Mucosa of stomach (tissue), 1 donor: ENCODE results near the gene KCNH3.

ENCODE experiments used
- H3K27me3 ChIP-seq: one replicate; pipeline ENCODE4 v1.7.0; 2013; ENCODE audit warnings: mild to moderate bottlenecking, low read length; ENCODE audit not compliant: control insufficient read depth, insufficient read depth
- H3K36me3 ChIP-seq: one replicate; pipeline ENCODE4 v1.7.0; 2013; ENCODE audit warnings: low read length; ENCODE audit not compliant: control insufficient read depth, insufficient read depth
- H3K4me1 ChIP-seq: one replicate; pipeline ENCODE4 v1.7.0; 2013; ENCODE audit warnings: mild to moderate bottlenecking, low read length; ENCODE audit not compliant: control insufficient read depth, insufficient read depth
- H3K4me3 ChIP-seq: one replicate; pipeline ENCODE4 v1.7.0; 2013; ENCODE audit warnings: low read length
- H3K9ac ChIP-seq: one replicate; pipeline ENCODE4 v1.7.0; 2013; ENCODE audit warnings: mild to moderate bottlenecking, low read length, moderate library complexity
- H3K9me3 ChIP-seq: one replicate; pipeline ENCODE4 v1.7.0; 2013; ENCODE audit warnings: mild to moderate bottlenecking, low read length, moderate library complexity; ENCODE audit not compliant: control insufficient read depth
- donor health status: Pancreatic carcinoma.

Gene KCNH3

DNA sequence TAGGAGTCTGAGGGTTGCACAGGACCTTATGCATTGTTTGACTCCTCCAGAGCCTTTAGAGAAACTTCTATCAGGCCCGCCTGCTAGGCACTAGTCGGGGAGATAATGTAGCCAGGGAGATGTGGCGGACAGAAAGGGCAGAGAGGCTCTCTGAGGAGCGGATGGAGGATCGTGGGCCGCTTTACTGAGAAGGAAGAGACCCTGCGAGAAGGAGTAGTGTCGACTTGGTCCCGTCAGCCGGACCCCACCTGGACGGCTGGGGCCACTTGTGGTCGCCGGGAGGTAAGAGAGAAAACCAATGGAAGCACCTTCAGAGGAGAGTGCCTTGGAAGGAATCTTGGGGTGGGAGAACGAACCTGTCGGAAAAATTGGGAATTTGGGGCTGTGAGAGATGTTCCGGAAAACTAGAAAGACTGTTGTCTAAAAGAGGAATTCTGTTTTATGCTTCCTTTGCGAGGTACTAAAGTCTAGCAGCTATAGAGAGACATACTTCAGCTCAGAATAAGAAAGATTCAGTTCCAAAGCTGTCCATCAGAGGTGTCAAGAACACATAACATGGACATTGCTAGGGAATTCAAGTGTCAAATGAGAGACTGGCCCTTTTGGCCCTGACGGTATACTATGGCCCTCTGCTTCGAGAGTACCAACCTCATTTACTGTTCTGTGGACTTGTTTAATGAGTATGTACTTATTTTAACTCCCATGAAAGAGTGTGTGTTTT is 29.8 kb downstream of the KCNH3 start:
- Histone ChIP-seq H3K4me3 (peak overlapping the region; percentile 81), H3K4me1 (peaks cover 14% of the 10 kb centered on the region), H3K27me3 (no peaks in the 10 kb centered on the region), H3K9me3 (no peaks in the 10 kb centered on the region), H3K36me3 (peaks cover 8% of the 10 kb centered on the region), H3K9ac (peak overlapping the region; percentile 74)

DNA sequence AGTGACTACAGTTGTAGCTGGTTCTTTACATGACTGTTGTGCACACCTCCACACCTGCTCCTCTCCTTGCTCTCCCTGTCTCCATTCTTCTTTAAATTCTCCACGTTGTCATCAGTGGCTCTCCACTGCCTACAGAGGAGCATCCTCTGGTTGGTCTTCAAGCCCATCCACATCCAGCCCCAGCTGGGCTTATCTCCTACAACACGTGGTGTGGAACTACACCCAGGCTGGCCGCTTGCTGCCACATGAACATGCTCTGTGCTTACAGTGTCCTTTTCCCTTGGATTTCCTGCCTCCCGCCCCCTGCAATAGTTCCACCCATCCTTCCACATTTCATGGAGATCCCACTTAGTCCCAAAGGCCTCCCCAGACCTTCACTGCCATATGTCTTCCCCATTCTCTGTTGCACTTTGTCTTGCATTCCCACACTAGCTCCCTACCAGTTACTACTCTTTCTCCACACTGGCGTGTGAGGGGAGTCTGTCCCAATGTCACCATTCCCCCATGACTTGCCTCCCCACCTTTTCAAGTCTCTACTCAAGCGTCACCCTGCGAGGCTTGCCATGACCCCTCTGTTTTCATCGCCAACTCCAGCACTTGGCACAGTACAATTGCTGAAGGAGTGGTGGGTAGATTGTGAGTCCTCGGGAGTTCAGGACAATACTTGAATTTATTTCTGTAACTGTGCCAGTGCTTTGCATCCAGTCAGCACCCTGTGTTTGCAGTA is 38.9 kb downstream of the KCNH3 start:
- H3K36me3 ChIP-seq: no peaks in the 10 kb centered on the region
- H3K9ac ChIP-seq: no peak overlapping the region
- H3K4me3 ChIP-seq: no peak overlapping the region
- H3K9me3 ChIP-seq: no peaks in the 10 kb centered on the region
- H3K4me1 ChIP-seq: peaks cover 7% of the 10 kb centered on the region
- H3K27me3 ChIP-seq: no peaks in the 10 kb centered on the region

DNA sequence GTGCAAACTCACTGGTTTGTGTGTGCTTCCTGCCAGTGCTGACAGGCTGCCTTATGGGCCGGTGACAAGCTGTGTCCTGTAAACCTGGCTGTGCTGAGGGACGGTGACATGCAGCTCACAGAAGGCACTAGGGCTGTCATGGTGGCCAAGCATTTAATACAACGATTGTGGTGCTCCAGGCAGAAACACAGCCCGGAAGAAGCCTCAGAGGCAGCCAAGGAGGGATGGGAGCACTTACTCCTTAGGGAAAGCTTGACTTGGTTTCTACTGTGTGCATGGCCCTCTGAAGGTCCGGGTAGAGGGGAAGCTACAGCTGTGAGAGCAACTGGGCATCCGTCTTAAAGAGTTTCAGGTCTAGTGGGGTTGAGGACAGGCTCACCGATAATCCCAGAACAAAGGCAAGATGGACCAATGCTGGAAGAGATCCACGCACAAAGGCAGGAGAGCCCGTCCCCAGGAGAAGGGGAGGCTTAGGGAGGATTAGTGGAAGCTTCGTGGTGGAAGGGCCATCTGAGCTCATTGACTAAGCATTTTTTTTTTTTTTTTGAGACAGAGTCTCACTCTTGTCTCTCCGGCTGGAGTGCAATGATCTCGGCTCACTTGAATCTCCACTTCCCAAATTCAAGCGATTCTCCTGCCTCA is 39.8 kb downstream of the KCNH3 start:
- peaks cover 7% of the 10 kb centered on the region for H3K4me1 ChIP-seq
- H3K27me3 ChIP-seq: no peaks in the 10 kb centered on the region
- no peak overlapping the region for H3K4me3 ChIP-seq
- no peaks in the 10 kb centered on the region for H3K36me3 ChIP-seq
- H3K9me3 ChIP-seq: no peaks in the 10 kb centered on the region
- no peak overlapping the region for H3K9ac ChIP-seq

DNA sequence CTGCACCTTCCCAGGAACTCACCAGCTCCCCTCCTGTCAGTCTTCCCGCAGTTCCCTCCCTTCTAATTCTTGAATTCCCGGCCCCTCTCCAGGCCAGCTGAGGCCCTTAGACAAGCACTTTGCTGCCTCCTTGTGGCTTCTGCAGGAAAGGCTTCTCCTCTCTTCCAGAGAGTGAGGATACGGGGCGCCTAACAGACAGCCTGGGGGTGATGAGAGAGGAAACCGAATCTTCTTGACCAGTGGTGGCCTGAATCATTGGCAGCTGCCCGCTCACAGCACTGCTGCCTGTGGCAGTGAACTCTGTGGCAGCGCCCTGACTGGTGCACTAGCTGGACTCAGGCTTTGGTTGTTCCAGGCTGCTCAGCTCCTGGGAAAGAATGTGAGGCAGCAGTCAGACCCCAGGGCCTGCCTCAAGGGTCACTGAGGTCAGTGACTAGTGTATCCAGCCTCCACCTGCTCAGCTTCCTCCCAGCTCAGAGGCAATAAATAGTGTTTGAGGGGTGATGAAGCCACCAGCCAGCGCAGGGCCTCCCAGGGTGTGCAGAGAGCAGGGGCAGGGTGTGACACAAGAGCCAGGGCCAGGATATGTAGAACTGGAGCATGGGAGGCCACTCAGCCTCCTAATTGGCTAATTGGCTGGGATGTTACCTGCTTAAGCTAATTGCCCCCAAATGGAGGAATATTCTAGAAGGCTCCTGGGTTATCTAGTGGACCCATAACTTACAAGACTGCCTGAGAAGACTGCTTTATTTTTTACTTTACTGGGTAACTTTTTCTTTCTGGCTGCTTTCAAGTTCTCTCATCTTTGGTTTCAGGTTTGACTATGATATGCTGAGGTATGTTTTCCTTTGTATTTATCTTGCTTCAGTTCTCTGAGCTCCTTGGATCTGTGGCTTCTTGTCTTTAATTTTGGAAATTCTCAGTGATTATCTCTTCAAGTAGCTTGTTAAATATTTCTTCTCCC is 42.0 kb downstream of the KCNH3 start:
- Histone ChIP-seq H3K9ac (no peak overlapping the region), H3K36me3 (no peaks in the 10 kb centered on the region), H3K9me3 (no peaks in the 10 kb centered on the region), H3K27me3 (no peaks in the 10 kb centered on the region), H3K4me1 (peaks cover 7% of the 10 kb centered on the region), H3K4me3 (no peak overlapping the region)

DNA sequence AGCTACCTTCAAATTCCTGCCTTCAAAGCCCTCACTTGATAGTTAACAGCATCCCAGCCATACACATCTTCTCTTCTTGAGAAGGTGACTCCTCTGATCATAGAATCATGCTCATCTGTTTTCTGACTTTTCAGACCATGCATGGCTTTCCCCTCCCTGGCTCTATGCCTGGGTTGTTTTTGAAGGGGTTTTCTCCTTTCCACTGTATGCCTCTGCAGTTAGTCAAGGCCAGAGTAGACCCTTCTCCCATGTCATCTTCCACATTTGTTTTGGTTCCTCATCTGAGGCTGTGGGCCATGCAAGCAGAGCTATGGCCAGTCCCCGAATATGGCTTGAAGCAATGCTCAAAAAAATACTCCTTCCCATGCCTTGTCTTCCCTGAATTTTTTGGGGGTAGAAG is 43.4 kb downstream of the KCNH3 start:
- H3K36me3 ChIP-seq: no peaks in the 10 kb centered on the region
- no peaks in the 10 kb centered on the region for H3K27me3 ChIP-seq
- H3K9me3 ChIP-seq: no peaks in the 10 kb centered on the region
- no peak overlapping the region for H3K4me3 ChIP-seq
- H3K9ac ChIP-seq: no peak overlapping the region
- peaks cover 7% of the 10 kb centered on the region for H3K4me1 ChIP-seq

DNA sequence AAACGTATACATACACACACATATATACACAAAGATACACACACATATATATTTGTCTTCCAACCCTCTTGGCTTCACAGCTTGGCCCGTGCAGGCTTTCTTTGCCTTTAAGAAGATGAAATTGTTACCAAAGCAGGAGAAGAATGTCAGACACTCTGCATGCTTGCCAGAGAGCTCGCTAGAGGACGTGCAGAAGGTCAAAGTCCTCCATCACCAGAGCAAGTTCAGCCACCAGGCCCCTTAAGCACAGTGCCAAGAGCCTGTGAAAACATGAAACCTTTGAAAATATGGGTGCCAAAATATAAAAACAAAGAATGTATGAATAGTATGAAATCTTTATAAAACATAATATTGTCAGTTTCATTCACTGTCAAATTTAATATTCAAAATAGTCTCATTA is 44.0 kb downstream of the KCNH3 start:
- Histone ChIP-seq H3K4me1 (peaks cover 7% of the 10 kb centered on the region), H3K4me3 (no peak overlapping the region), H3K9me3 (no peaks in the 10 kb centered on the region), H3K36me3 (no peaks in the 10 kb centered on the region), H3K9ac (no peak overlapping the region), H3K27me3 (no peaks in the 10 kb centered on the region)

DNA sequence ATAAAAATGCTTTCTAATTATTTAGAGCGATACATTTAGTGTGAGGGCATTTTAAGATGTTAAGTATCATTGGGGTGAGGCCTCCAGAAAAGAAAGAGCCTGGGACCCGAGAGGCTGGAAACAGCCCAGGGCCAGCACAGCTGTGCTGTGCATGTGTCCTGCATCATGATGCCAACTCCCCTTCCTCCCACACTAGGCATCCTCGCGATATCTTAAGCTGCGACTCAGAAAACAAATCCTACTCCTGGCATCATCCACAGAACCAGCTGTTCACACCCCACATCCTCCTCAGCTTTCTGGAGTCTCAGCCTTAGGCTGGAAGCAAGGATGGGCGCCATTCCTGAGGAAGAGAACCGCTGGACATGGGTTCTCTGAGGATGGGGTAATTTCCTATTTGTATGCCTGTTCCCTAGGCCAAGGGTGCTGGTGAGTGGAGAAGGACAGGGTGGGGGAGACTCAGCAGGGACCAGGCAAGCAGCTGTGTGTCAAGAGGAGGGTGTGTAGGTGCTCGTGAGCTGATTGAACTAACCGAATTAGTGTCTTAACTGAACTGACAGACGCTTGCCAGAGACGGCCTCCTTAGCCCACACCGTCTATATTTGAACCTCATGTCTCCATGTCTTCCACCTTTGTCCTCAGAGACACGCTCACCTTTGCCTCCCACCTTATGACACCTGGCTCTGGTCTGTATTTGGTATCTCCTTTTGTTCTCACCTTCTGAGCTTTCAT is 44.7 kb downstream of the KCNH3 start:
- Histone ChIP-seq H3K36me3 (no peaks in the 10 kb centered on the region), H3K9me3 (no peaks in the 10 kb centered on the region), H3K4me1 (peaks cover 7% of the 10 kb centered on the region), H3K4me3 (no peak overlapping the region), H3K27me3 (no peaks in the 10 kb centered on the region), H3K9ac (no peak overlapping the region)

DNA sequence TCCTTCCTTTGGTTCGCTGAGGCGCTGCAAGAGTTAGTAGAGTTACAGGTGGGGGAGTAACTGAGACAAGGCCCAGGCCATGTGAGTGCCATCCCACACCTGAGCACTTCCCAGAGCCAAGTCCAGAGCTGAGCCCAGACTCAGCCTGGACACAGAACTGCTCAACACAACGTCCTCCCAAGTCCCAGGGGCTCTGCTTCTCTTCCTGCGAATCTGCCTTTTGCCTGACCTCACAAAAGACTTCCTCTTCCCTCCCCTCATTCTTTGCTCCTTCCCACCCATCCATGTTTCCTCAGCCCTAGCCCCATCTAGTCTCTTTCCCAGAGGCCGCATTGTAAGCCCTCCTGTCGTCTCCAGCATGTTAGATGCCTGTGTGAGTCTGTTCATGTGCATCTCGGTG is 45.8 kb downstream of the KCNH3 start:
- Histone ChIP-seq H3K9ac (no peak overlapping the region), H3K36me3 (no peaks in the 10 kb centered on the region), H3K9me3 (no peaks in the 10 kb centered on the region), H3K27me3 (no peaks in the 10 kb centered on the region), H3K4me3 (no peak overlapping the region), H3K4me1 (peaks cover 7% of the 10 kb centered on the region)

DNA sequence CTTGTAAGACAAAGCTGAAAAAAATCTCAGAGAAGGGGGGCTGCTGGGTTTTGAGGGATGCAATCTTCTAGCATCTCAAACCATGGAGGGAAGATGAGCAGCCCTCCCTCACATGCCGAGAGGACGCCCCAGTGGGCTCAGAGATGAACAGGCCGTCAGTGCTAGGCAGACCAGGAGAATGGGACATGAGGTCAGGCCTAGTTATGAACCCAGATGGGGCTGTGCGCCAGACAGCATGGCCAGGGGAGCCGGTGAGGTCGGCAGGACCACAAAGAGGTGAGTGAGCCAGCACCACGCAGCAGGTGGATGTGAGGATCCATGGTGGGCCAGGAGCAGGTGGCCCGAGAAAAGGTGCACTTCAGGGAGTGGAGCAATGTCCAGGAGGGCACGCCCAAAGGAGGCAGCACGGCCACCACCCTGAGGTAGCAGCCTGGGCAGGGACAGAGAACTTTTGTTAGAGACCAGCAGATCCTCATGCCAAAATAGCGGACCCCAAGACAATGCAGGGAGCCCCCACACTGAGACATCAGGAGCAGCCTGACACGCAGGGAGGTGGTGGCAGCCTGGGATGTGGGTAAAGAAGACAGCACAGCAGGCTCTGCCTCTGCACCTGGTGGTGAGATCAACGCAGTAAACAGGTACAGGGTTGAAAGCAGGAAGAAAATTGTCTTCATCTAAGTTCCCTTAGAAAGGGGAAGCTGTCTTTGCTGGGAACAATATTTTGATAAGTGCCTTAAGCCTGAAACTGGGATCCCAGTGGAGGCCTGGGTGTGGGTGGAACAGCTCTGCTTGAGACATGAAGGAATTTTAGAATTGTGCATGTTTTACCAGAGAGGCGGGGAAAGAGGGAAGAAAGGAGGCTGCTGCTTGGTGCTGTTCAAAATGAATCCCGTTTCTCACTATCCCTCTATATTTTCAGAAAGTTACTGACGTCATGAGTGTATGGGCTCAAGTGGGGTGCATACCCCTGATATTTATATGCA is 46.9 kb downstream of the KCNH3 start:
- Histone ChIP-seq H3K36me3 (no peaks in the 10 kb centered on the region), H3K9me3 (no peaks in the 10 kb centered on the region), H3K4me1 (peaks cover under 1% of the 10 kb centered on the region), H3K9ac (no peak overlapping the region), H3K27me3 (no peaks in the 10 kb centered on the region), H3K4me3 (no peak overlapping the region)

DNA sequence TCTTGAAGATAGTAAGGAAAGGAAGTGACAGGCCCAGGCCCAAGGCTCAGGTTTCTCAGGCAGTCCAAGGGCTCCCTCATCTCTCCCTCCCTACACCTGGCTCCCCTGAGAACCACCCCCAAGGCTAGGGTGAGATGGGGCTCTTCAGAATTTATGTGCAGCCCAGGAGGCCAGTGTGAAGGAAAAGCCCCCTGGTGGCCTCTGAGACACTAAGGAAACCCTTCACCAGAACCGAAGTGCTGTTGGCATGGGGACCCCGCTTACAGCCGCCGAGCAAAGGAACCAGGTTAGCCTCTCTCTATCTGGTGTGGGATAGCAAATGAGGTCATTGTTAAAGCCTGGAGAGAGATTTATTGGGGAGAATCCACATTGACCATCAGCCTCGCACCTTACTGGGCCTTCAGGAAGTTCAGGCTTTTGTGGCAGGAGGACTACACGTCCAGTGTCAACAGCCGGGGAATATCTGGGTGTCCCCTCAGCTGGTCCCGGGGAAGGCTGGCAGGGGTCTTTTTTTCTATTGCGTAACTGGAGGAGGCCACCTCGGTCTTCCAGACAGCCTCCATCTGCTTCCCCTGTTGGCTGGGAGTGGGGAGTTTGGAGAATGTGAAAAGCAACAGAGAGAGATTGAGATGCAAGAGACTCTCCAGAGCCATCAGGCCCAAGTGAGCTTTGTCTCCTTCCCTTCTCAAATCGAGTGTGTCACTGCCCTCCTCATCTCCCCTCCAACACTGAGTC is 48.5 kb downstream of the KCNH3 start:
- H3K4me1 ChIP-seq: no peaks in the 10 kb centered on the region
- H3K9ac ChIP-seq: no peak overlapping the region
- no peaks in the 10 kb centered on the region for H3K36me3 ChIP-seq
- no peaks in the 10 kb centered on the region for H3K9me3 ChIP-seq
- H3K4me3 ChIP-seq: no peak overlapping the region
- H3K27me3 ChIP-seq: no peaks in the 10 kb centered on the region
